ENCODE results near the gene SON.

DNA sequence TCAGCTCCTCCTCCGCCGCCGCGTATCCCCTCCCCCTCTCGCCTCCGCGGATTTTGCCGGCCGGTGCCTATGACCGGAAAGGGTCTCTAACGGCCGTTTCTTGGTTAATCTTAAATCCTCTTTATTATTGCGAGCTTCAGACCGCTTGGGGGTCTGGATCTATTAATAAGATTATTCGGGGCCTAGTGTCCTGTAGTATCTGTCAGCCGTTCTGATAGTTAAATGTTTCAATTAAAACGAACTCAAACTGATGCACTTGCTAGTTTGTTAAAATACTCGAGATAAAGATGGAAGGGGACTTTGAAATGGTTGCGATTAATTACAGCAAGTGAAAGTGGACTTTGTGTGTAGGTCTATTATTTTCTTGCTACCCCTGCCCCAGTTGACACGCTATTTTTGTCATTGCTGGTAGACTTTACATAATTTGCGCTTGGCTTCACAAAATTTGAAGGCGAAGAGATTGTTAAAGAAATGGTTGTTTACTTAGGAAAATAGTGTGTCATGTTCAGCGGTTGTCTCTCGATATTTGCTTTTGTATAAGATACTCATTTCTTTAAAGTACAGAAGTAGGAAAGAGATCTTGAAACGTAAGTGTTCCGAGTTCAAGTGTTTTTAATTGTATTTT is 779 bp downstream of the SON start:
- TF ChIP-seq GATA3 (IDR thresholded peaks at IDR 0.05; ENCODE audit: low read depth, low read length) (no peak), GATA2 (IDR thresholded peaks at IDR 0.05; ENCODE audit: low read depth, low read length) (no peak)

All from SH-SY5Y (cell line).